Stimulated activated CD8-positive, alpha-beta memory T cell treated with anti-CD3 and anti-CD28 coated beads, Interleukin-7, amount 100 ng/mL, for 48 hours (primary cell): ENCODE results near the gene NUPR1.
"Not testable (repeated sequence)": the region's sequence is repeated elsewhere in the genome, so short reads cannot be mapped to it uniquely, and the experiment has no call there.

Experiments used
- DNase-seq, 2 donors: peaks; one replicate each; pipeline ENCODE4 v3.0.0-alpha.2; 2020; ENCODE audit warnings: low read depth in 1 of 2; ENCODE audit errors: extremely low read depth in 1 of 2

Gene NUPR1

GRCh38 chr16:28538733-28539596 lies at the start of gene NUPR1:
NUPR1 (minus strand) TSS chr16:28538974; CDS start chr16:28538907, 67 bp downstream.
- no peak for DNase-seq

- DNase-seq, result no peak
Measured at GRCh38 chr16:28587386-28587785, 48.6 kb upstream of the NUPR1 start.

GRCh38 chr16:28586466-28586865 lies 47.7 kb upstream of the NUPR1 start:
- DNase-seq, result no peak

GRCh38 chr16:28585674-28586073 lies 46.9 kb upstream of the NUPR1 start:
- no peak for DNase-seq

- no peak for DNase-seq
Measured at GRCh38 chr16:28580726-28581315, 42.0 kb upstream of the NUPR1 start.

- no peak for DNase-seq
Measured at GRCh38 chr16:28575446-28576109, 36.8 kb upstream of the NUPR1 start.

GRCh38 chr16:28574925-28575324 lies 36.2 kb upstream of the NUPR1 start:
- no peak for DNase-seq

GRCh38 chr16:28573738-28574718 lies 35.3 kb upstream of the NUPR1 start:
- no peak for DNase-seq

- DNase-seq, result no peak
Measured at GRCh38 chr16:28572696-28573510, 34.1 kb upstream of the NUPR1 start.

GRCh38 chr16:28569968-28570752 lies 31.4 kb upstream of the NUPR1 start:
- no peak for DNase-seq

GRCh38 chr16:28569021-28569420 lies 30.2 kb upstream of the NUPR1 start:
- DNase-seq, result no peak

GRCh38 chr16:28567292-28567691 lies 28.5 kb upstream of the NUPR1 start:
- DNase-seq, result no peak

- DNase-seq, result not testable (repeated sequence)
Measured at GRCh38 chr16:28566233-28566925, 27.6 kb upstream of the NUPR1 start.

- DNase-seq, result no peak
Measured at GRCh38 chr16:28563218-28563617, 24.4 kb upstream of the NUPR1 start.

GRCh38 chr16:28562199-28562598 lies 23.4 kb upstream of the NUPR1 start:
- DNase-seq, result no peak

GRCh38 chr16:28561557-28562187 lies 22.9 kb upstream of the NUPR1 start:
- no peak for DNase-seq

- no peak for DNase-seq
Measured at GRCh38 chr16:28558456-28558855, 19.7 kb upstream of the NUPR1 start.

GRCh38 chr16:28556914-28557320 lies 18.1 kb upstream of the NUPR1 start:
- DNase-seq, result no peak
